Left cardiac atrium (tissue), 2 donors: ENCODE data around the gene OR51A2. TPM values are rescaled to one million over a fixed set of nuclear protein-coding genes. Genes with fewer than 3 reads are reported as not detected.

Experiments used
- total RNA-seq, 2 donors: library from RNA; stranded (reverse); fragmentation: NEBNext Ultra II Directional; extraction: Animal tissue kit (Norgen Biotek cat#: 25700); gene quantifications; one replicate each; pipeline ENCODE4 v1.2.1, GENCODE V29; 2021
- donor health status: DM: no; HTN: yes; CAD: no; lungs with severe emphysema.
- donor health status: DM: yes; HTN: yes; CAD: no.

The OR51A2 gene
- total RNA-seq, 2 donors from 2014 or later = not detected

Other genes starting within 250 kb of the OR51A2 start
- gene OR51F1, start 185.8 kb downstream of the OR51A2 start, total RNA-seq = not detected
- gene OR52R1, start 151.3 kb downstream of the OR51A2 start, total RNA-seq = not detected
- gene OR51F2, start 134.4 kb downstream of the OR51A2 start, total RNA-seq = not detected
- not detected for gene OR51S1, start 106.5 kb downstream of the OR51A2 start, total RNA-seq
- gene OR51T1, start 73.8 kb downstream of the OR51A2 start, total RNA-seq = not detected
- gene OR51A7, start 51.9 kb downstream of the OR51A2 start, total RNA-seq = not detected
- gene OR51G2, start 36.4 kb downstream of the OR51A2 start, total RNA-seq = not detected
- not detected for gene OR51G1, start 31.4 kb downstream of the OR51A2 start, total RNA-seq
- not detected for gene OR51A4, start 8.1 kb downstream of the OR51A2 start, total RNA-seq
- not detected for gene OR51L1, start 39.1 kb upstream of the OR51A2 start, total RNA-seq
- gene OR52J3, start 90.8 kb upstream of the OR51A2 start, total RNA-seq = not detected
- not detected for gene OR52E2, start 103.9 kb upstream of the OR51A2 start, total RNA-seq
- gene OR52E1, start 113.9 kb upstream of the OR51A2 start, total RNA-seq = not detected
- gene OR52A5, start 182.6 kb upstream of the OR51A2 start, total RNA-seq = not detected
- not detected for gene OR52A1, start 199.0 kb upstream of the OR51A2 start, total RNA-seq
- not detected for gene OR51V1, start 245.0 kb upstream of the OR51A2 start, total RNA-seq